ENCODE results near the gene RAD9A. TPM values are rescaled to one million over a fixed set of nuclear protein-coding genes. Genes with fewer than 3 reads are reported as not detected.

The RAD9A gene
- total RNA-seq, result 10 to 100 TPM; 32.0 to 37.5 TPM

- H3K27ac Mint-ChIP-seq, result peak within 1 kb of the TSS; percentile 88
- H3K9me3 Mint-ChIP-seq, result no peaks in the 10 kb centered on the region
- H3K36me3 Mint-ChIP-seq (ENCODE audit: low read depth), result peaks cover 33% of the 10 kb centered on the region
- H3K27me3 Mint-ChIP-seq, result no peaks in the 10 kb centered on the region
- peaks cover 15% of the 10 kb centered on the region for H3K4me1 Mint-ChIP-seq
- ATAC-seq (replicated peaks), result peak; percentile 83
- peak within 1 kb of the TSS; percentile 89 for H3K4me3 Mint-ChIP-seq
These were observed at the start of gene RAD9A for GRCh38 chr11:67391304-67392182. RAD9A (plus strand) TSS chr11:67391986; CDS start chr11:67392045, 59 bp downstream.

GRCh38 chr11:67344264-67344663, 47.5 kb upstream of the RAD9A start:
- no peaks in the 10 kb centered on the region for H3K36me3 Mint-ChIP-seq (ENCODE audit: low read depth)
- no peaks in the 10 kb centered on the region for H3K27me3 Mint-ChIP-seq
- H3K27ac Mint-ChIP-seq, result peak overlapping the region; percentile 83
- peak overlapping the region; percentile 69 for H3K4me3 Mint-ChIP-seq
- H3K9me3 Mint-ChIP-seq, result no peaks in the 10 kb centered on the region
- ATAC-seq (replicated peaks), result peak; percentile 53
- H3K4me1 Mint-ChIP-seq, result peaks cover 31% of the 10 kb centered on the region

GRCh38 chr11:67345247-67345919, 46.4 kb upstream of the RAD9A start:
- Mint-ChIP-seq H3K36me3 (ENCODE audit: low read depth) (no peaks in the 10 kb centered on the region), H3K27ac (peak overlapping the region; percentile 90), H3K9me3 (no peaks in the 10 kb centered on the region), H3K27me3 (no peaks in the 10 kb centered on the region), H3K4me1 (peaks cover 31% of the 10 kb centered on the region), H3K4me3 (peak overlapping the region; percentile 69)
- ATAC-seq (replicated peaks), result peak; percentile 72

GRCh38 chr11:67345920-67346819, 45.6 kb upstream of the RAD9A start:
- Mint-ChIP-seq H3K36me3 (ENCODE audit: low read depth) (peaks cover 3% of the 10 kb centered on the region), H3K9me3 (no peaks in the 10 kb centered on the region), H3K4me3 (peak overlapping the region; percentile 69), H3K27me3 (no peaks in the 10 kb centered on the region), H3K4me1 (peaks cover 31% of the 10 kb centered on the region), H3K27ac (peak overlapping the region; percentile 90)
- ATAC-seq (replicated peaks), result peak; percentile 78

GRCh38 chr11:67347964-67348749, 43.6 kb upstream of the RAD9A start:
- H3K27me3 Mint-ChIP-seq, result no peaks in the 10 kb centered on the region
- no peak overlapping the region for H3K27ac Mint-ChIP-seq
- H3K36me3 Mint-ChIP-seq (ENCODE audit: low read depth), result peaks cover 14% of the 10 kb centered on the region
- no peak for ATAC-seq (replicated peaks)
- no peaks in the 10 kb centered on the region for H3K9me3 Mint-ChIP-seq
- H3K4me3 Mint-ChIP-seq, result no peak overlapping the region
- H3K4me1 Mint-ChIP-seq, result peaks cover 31% of the 10 kb centered on the region

- H3K27me3 Mint-ChIP-seq, result no peaks in the 10 kb centered on the region
- peaks cover 34% of the 10 kb centered on the region for H3K4me1 Mint-ChIP-seq
- no peak for ATAC-seq (replicated peaks)
- peaks cover 18% of the 10 kb centered on the region for H3K36me3 Mint-ChIP-seq (ENCODE audit: low read depth)
- H3K4me3 Mint-ChIP-seq, result no peak overlapping the region
- H3K27ac Mint-ChIP-seq, result no peak overlapping the region
- no peaks in the 10 kb centered on the region for H3K9me3 Mint-ChIP-seq
These were observed 42.8 kb upstream of the RAD9A start for GRCh38 chr11:67349036-67349435.

GRCh38 chr11:67349457-67349856, 42.3 kb upstream of the RAD9A start:
- H3K4me1 Mint-ChIP-seq, result peaks cover 35% of the 10 kb centered on the region
- H3K4me3 Mint-ChIP-seq, result no peak overlapping the region
- no peak overlapping the region for H3K27ac Mint-ChIP-seq
- H3K36me3 Mint-ChIP-seq (ENCODE audit: low read depth), result peaks cover 18% of the 10 kb centered on the region
- ATAC-seq (replicated peaks), result no peak
- no peaks in the 10 kb centered on the region for H3K9me3 Mint-ChIP-seq
- no peaks in the 10 kb centered on the region for H3K27me3 Mint-ChIP-seq

GRCh38 chr11:67349928-67350465, 41.8 kb upstream of the RAD9A start:
- Mint-ChIP-seq H3K9me3 (no peaks in the 10 kb centered on the region), H3K4me3 (no peak overlapping the region), H3K27ac (no peak overlapping the region), H3K4me1 (peaks cover 37% of the 10 kb centered on the region), H3K36me3 (ENCODE audit: low read depth) (peaks cover 18% of the 10 kb centered on the region), H3K27me3 (no peaks in the 10 kb centered on the region)
- ATAC-seq (replicated peaks), result no peak

GRCh38 chr11:67351275-67352005, 40.3 kb upstream of the RAD9A start:
- H3K27me3 Mint-ChIP-seq, result no peaks in the 10 kb centered on the region
- H3K4me3 Mint-ChIP-seq, result peak overlapping the region; percentile 95
- peaks cover 18% of the 10 kb centered on the region for H3K36me3 Mint-ChIP-seq (ENCODE audit: low read depth)
- H3K9me3 Mint-ChIP-seq, result no peaks in the 10 kb centered on the region
- no peak for ATAC-seq (replicated peaks)
- peaks cover 24% of the 10 kb centered on the region for H3K4me1 Mint-ChIP-seq
- peak overlapping the region; percentile 58 for H3K27ac Mint-ChIP-seq

GRCh38 chr11:67352546-67353316, 39.1 kb upstream of the RAD9A start:
- peak; percentile 42 for ATAC-seq (replicated peaks)
- Mint-ChIP-seq H3K27ac (peak overlapping the region; percentile 97), H3K27me3 (no peaks in the 10 kb centered on the region), H3K36me3 (ENCODE audit: low read depth) (peaks cover 18% of the 10 kb centered on the region), H3K4me3 (peak overlapping the region; percentile 95), H3K9me3 (no peaks in the 10 kb centered on the region), H3K4me1 (peaks cover 23% of the 10 kb centered on the region)

GRCh38 chr11:67353317-67354074, 38.3 kb upstream of the RAD9A start, which contains the start of gene POLD4:
POLD4 (minus strand) TSS chr11:67353546; CDS start chr11:67353399, 147 bp downstream.
- no peaks in the 10 kb centered on the region for H3K9me3 Mint-ChIP-seq
- H3K4me3 Mint-ChIP-seq, result peak within 1 kb of the TSS; percentile 95
- peaks cover 18% of the 10 kb centered on the region for H3K36me3 Mint-ChIP-seq (ENCODE audit: low read depth)
- ATAC-seq (replicated peaks), result peak; percentile 91
- H3K27me3 Mint-ChIP-seq, result no peaks in the 10 kb centered on the region
- peak within 1 kb of the TSS; percentile 97 for H3K27ac Mint-ChIP-seq
- H3K4me1 Mint-ChIP-seq, result peaks cover 23% of the 10 kb centered on the region
